ENCODE data around the gene CYP2A6.

DNA sequence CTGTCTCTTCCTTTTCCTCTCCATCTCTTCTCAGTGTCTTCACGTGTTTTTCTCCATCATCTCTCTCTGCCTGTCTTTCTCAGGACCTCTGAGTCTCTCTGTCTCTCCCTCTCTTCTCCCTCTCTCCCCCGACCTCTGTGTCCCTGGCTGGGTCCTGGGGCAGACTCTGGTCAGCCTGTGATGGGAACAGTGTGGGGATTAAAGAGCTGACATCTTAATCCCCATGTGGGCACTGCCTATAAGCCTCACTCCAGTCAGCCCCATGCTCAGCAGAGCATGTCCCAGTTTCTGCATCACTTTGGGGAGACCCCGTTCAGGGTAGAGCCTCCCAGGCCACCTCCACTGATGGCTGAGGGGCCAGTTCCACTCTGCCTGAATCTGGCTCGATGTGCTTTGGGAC lies 35.0 kb downstream of the CYP2A6 start:
- TF ChIP-seq, protein P1, sequence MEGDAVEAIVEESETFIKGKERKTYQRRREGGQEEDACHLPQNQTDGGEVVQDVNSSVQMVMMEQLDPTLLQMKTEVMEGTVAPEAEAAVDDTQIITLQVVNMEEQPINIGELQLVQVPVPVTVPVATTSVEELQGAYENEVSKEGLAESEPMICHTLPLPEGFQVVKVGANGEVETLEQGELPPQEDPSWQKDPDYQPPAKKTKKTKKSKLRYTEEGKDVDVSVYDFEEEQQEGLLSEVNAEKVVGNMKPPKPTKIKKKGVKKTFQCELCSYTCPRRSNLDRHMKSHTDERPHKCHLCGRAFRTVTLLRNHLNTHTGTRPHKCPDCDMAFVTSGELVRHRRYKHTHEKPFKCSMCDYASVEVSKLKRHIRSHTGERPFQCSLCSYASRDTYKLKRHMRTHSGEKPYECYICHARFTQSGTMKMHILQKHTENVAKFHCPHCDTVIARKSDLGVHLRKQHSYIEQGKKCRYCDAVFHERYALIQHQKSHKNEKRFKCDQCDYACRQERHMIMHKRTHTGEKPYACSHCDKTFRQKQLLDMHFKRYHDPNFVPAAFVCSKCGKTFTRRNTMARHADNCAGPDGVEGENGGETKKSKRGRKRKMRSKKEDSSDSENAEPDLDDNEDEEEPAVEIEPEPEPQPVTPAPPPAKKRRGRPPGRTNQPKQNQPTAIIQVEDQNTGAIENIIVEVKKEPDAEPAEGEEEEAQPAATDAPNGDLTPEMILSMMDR (IDR thresholded peaks at IDR 0.05 in 8 of 11, conservative IDR thresholded peaks at IDR 0.05 in 3 of 11), result no peak
- TF ChIP-seq POLR2A (IDR thresholded peaks at IDR 0.05), result no peak
- no peak for TF ChIP-seq POLR2AphosphoS5 (IDR thresholded peaks at IDR 0.05)
